Cardiac septum (tissue), 1 donor: ENCODE measurements around the gene PHLDB3. TPM values are rescaled to one million over a fixed set of nuclear protein-coding genes. Genes with fewer than 3 reads are reported as not detected.
"Not testable (repeated sequence)": the region's sequence is repeated elsewhere in the genome, so short reads cannot be mapped to it uniquely, and the experiment has no call there.

ENCODE experiments used
- DNase-seq: peaks from one replicate; pipeline ENCODE4 v3.0.0-alpha.2; 2020; ENCODE audit warnings: low spot score
- intact Hi-C: fragments of 100-400 bp; cut with DNase I; formaldehyde crosslinking; loops from one replicate; pipeline ENCODE4 v1.14.0; 2022
- long read RNA-seq: library from polyadenylated mRNA; unstranded; transcript quantifications from one replicate; pipeline ENCODE4 v2.0.0, GENCODE V29; 2021
- total RNA-seq: library from RNA; stranded (reverse); fragmentation: NEBNext Ultra II Directional; extraction: Animal tissue kit (Norgen Biotek cat#: 25700); gene quantifications from one replicate; pipeline ENCODE4 v1.2.1, GENCODE V29; 2021
- donor health status: DM: no; HTN: no; CAD: no.

PHLDB3 gene
- 7.3 TPM for total RNA-seq
- long read RNA-seq, partial matches to known transcripts, result 2 of 5 reads
- long read RNA-seq, other reads (novel, unspliced or antisense), result 3 of 5 reads

- no peak for DNase-seq
- intact Hi-C loops, result loop anchor here (2.0 to 5.0 kb wide), 2 partner anchors 30 to 42 kb away; no protein-coding TSS in a partner anchor
Measured at GRCh38 chr19:43504426-43505185, at the start of gene PHLDB3. PHLDB3 (minus strand) TSS chr19:43504746; CDS start chr19:43504118, 628 bp downstream.

- intact Hi-C loops, result loop anchor here (5.0 kb wide), 1 partner anchor 99 kb away; no protein-coding TSS in a partner anchor
- no peak for DNase-seq
Measured at GRCh38 chr19:43553656-43554055, 49.1 kb upstream of the PHLDB3 start.

- no peak for DNase-seq
- intact Hi-C loops, result loop anchor here (5.0 kb wide), 1 partner anchor 100 kb away; no protein-coding TSS in a partner anchor
Measured at GRCh38 chr19:43552616-43553015, 48.1 kb upstream of the PHLDB3 start.

- intact Hi-C loops, result loop anchor here (5.0 kb wide), 1 partner anchor 100 kb away; no protein-coding TSS in a partner anchor
- DNase-seq, result no peak
Measured at GRCh38 chr19:43552198-43552450, 47.6 kb upstream of the PHLDB3 start.

GRCh38 chr19:43551399-43552197 is 47.1 kb upstream of the PHLDB3 start:
- intact Hi-C loops, result loop anchor here (5.0 kb wide), 1 partner anchor 101 kb away; no protein-coding TSS in a partner anchor
- DNase-seq, result no peak

- intact Hi-C loops, result no loop called here
Measured at GRCh38 chr19:43548706-43549105, 44.2 kb upstream of the PHLDB3 start.

GRCh38 chr19:43547926-43548325 is 43.4 kb upstream of the PHLDB3 start:
- DNase-seq, intact Hi-C loops: not testable (repeated sequence)

More at GRCh38 chr19:43548706-43549105, 44.2 kb upstream of the PHLDB3 start:
- DNase-seq, result no peak

- intact Hi-C loops, result no loop called here
- DNase-seq, result no peak
Measured at GRCh38 chr19:43546581-43546980, 42.0 kb upstream of the PHLDB3 start.

GRCh38 chr19:43545981-43546380 is 41.4 kb upstream of the PHLDB3 start:
- intact Hi-C loops, result no loop called here
- DNase-seq, result no peak

GRCh38 chr19:43545276-43545675 is 40.7 kb upstream of the PHLDB3 start:
- DNase-seq, result no peak
- intact Hi-C loops, result no loop called here

- DNase-seq, result no peak
- intact Hi-C loops, result no loop called here
Measured at GRCh38 chr19:43544077-43544476, 39.5 kb upstream of the PHLDB3 start.

- no peak for DNase-seq
- intact Hi-C loops, result no loop called here
Measured at GRCh38 chr19:43541920-43542650, 37.5 kb upstream of the PHLDB3 start.

GRCh38 chr19:43540381-43540780 is 35.8 kb upstream of the PHLDB3 start:
- intact Hi-C loops, result no loop called here
- DNase-seq, result no peak

GRCh38 chr19:43538922-43539321 is 34.4 kb upstream of the PHLDB3 start:
- intact Hi-C loops, result loop anchor here (10.0 kb wide), 1 partner anchor 246 kb away; the partner anchor contains the start of gene KCNN4
- DNase-seq, result no peak

GRCh38 chr19:43534816-43535761 is 30.5 kb upstream of the PHLDB3 start:
- intact Hi-C loops, result loop anchor here (1.0 to 10.0 kb wide), 3 partner anchors 62 to 250 kb away; partner anchors contain the start of genes IRGQ, KCNN4 and ZNF576

GRCh38 chr19:43534305-43534815 is 29.8 kb upstream of the PHLDB3 start:
- no peak for DNase-seq
- intact Hi-C loops, result loop anchor here (2.0 to 10.0 kb wide), 2 partner anchors 62 to 250 kb away; partner anchors contain the start of genes IRGQ, KCNN4 and ZNF576

More at GRCh38 chr19:43534816-43535761, 30.5 kb upstream of the PHLDB3 start:
- peak; percentile 76 for DNase-seq

GRCh38 chr19:43533546-43534304 is 29.2 kb upstream of the PHLDB3 start:
- peak; percentile 98 for DNase-seq
- intact Hi-C loops, result loop anchor here (2.0 to 10.0 kb wide), 2 partner anchors 63 to 251 kb away; partner anchors contain the start of genes IRGQ, KCNN4 and ZNF576
